Esophagus (tissue), 2 donors: ENCODE measurements around the gene KRTAP13-2. TPM values are rescaled to one million over a fixed set of nuclear protein-coding genes. Genes with fewer than 3 reads are reported as not detected.

Experiments used
- H3K27ac ChIP-seq, 2 donors: one replicate each; pipeline ENCODE4 v1.5.1; 2013; ENCODE audit warnings: low read depth in 2 of 2, mild to moderate bottlenecking in 2 of 2, inconsistent platforms in 1 of 2, low read length in 1 of 2, moderate library complexity in 1 of 2
- H3K27me3 ChIP-seq, 2 donors: one replicate each; pipeline ENCODE4 v1.6.1; 2013; ENCODE audit warnings: low read length in 2 of 2, control low read depth in 1 of 2, mild to moderate bottlenecking in 1 of 2; ENCODE audit not compliant: insufficient read depth in 2 of 2, control insufficient read depth in 1 of 2
- H3K36me3 ChIP-seq, 2 donors: one replicate each; pipeline ENCODE4 v1.6.1; 2013; ENCODE audit warnings: low read length in 1 of 2; ENCODE audit not compliant: control insufficient read depth in 2 of 2, insufficient read depth in 2 of 2
- H3K4me1 ChIP-seq, 2 donors: one replicate each; pipeline ENCODE4 v1.6.1; 2013; ENCODE audit warnings: low read length in 1 of 2; ENCODE audit not compliant: control insufficient read depth in 2 of 2, insufficient read depth in 2 of 2
- H3K4me3 ChIP-seq, 2 donors: one replicate each; pipeline ENCODE4 v1.5.1; 2013; ENCODE audit warnings: low read length in 2 of 2, mild to moderate bottlenecking in 2 of 2, low read depth in 1 of 2, moderate library complexity in 1 of 2
- H3K9me3 ChIP-seq, 2 donors: one replicate each; pipeline ENCODE4 v1.6.1; 2013; ENCODE audit warnings: mild to moderate bottlenecking in 2 of 2, low read depth in 1 of 2, low read length in 1 of 2, moderate library complexity in 1 of 2; ENCODE audit not compliant: control insufficient read depth in 2 of 2, insufficient read depth in 1 of 2
- WGBS, 2 donors: extraction: QIAGEN DNeasy Blood & Tissue Kit; methylation state at CpG; one replicate each; pipeline ENCODE4 v1.1.7; 2013; 5-methylcytosine and 5-hydroxymethylcytosine counted together
- polyA plus RNA-seq, 2 donors: library from polyadenylated mRNA; stranded (reverse); fragments of 200-250 nt; gene quantifications; one replicate each; pipeline ENCODE4 v1.2.3, GENCODE V29; 2013
- donor health status: healthy with polysubstance abuse.
- donor health status: Bipolar disorder and iron deficiency.

KRTAP13-2 gene
- polyA plus RNA-seq, 2 donors = not detected

DNA sequence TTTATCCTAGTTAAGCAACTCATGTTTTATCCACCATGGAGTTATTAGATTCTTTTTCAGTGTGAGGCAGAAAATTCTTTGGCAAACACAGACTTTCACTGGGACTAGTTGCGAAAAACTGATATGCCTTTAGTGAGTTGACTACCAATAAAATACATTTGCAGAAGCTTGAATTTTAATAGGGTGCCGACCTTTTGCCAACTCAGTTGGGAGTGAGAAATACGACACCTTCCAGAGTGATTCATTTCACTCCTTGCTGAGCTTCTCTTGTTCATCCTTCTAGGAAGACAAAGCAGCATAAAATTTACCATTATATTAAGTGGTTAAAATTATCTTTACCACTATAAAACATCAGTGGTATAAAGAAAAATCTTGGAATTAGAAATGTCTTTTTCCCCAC is 22.5 kb downstream of the KRTAP13-2 start:
- no peak overlapping the region for H3K4me3 ChIP-seq

GRCh38 chr21:30348506-30348905 is 23.6 kb downstream of the KRTAP13-2 start, which contains the start of gene KRTAP23-1:
Gene KRTAP23-1, minus strand, starts transcription at chr21:30348606. Its CDS starts 0 bp downstream, at chr21:30348606.
- WGBS, 2 donors = 85% methylated on average over 4 of the region's 4 CpGs

More for the DNA sequence above, 22.5 kb downstream of the KRTAP13-2 start:
- Histone ChIP-seq H3K27ac (no peak overlapping the region), H3K36me3 (no peaks in the 10 kb centered on the region), H3K4me1 (no peaks in the 10 kb centered on the region), H3K9me3 (no peaks in the 10 kb centered on the region), H3K27me3 (no peaks in the 10 kb centered on the region)
- WGBS, 2 donors = 36 to 38% methylated on average over 3 of the region's 3 CpGs

DNA sequence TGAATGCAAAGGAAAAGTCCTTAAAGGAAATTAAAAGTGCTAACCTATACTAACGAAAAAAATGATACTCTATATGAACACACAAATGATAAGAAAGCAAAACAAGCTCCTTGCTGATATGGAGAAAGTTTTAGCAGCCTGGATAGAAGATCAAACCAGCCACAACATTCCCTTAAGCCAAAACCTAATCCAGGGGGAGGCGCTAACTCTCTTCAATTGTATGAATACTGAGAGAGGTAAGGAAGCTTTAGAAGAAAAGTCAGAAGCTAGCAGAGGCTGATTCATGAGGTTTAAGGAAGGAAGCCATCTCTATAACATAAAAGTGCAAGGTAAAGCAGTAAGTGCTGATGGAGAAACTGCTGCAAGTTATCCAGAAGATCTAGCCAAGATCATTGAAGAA is 27.1 kb downstream of the KRTAP13-2 start:
- H3K4me3 ChIP-seq = no peak overlapping the region
- WGBS, 2 donors = 67 to 76% methylated on average over 2 of the region's 2 CpGs

More at GRCh38 chr21:30348506-30348905, 23.6 kb downstream of the KRTAP13-2 start, which contains the start of gene KRTAP23-1:
- Histone ChIP-seq H3K4me3 (no peak within 1 kb of the TSS), H3K9me3 (peaks cover 0 to 3% of the 10 kb centered on the region in 2 donors), H3K27me3 (peaks cover 0 to 2% of the 10 kb centered on the region in 2 donors), H3K27ac (no peak within 1 kb of the TSS), H3K4me1 (no peaks in the 10 kb centered on the region), H3K36me3 (no peaks in the 10 kb centered on the region)

DNA sequence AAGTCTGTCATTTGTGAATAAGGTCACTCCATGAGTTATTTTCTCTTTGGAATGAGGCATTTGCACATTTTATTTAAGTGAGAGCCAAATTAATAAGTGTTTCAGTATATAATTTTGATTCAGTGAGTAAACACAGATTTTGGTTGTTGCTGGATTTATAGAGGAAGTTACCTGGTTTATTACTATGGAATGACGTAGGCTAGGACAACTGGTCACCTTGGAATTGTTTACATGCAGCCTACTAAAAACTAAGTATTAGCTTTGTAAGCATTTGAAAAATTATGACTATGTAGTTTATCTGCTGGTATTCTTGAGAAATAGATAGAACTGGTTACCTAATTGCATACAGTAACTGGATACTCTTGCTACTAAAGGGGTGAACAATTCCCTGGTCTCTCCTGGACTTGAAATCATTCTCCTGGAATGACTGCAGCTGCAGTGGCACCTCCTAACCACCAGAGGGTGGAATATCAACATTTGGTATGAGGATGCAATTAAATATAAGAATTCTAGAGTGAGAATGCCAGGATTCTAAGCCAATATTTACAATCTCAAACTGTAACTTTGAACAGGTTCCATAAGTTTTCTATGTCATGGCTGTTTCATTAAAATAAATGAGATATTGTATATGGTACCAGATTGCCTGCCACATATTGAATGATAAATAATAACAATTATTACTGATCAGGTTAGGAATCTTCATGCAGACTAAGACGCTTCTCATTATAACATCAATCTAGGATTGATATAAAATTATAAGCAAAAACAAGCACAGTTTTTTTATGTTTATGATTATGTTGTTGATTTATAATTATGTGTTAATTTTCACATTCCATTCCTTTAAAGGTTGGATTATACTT is 31.1 kb downstream of the KRTAP13-2 start:
- Histone ChIP-seq H3K4me1 (no peaks in the 10 kb centered on the region), H3K9me3 (peaks cover 0 to 3% of the 10 kb centered on the region in 2 donors), H3K36me3 (no peaks in the 10 kb centered on the region), H3K27ac (no peak overlapping the region), H3K27me3 (peaks cover 0 to 2% of the 10 kb centered on the region in 2 donors), H3K4me3 (no peak overlapping the region)
- 88 to 89% methylated on average over 2 of the region's 2 CpGs for WGBS, 2 donors

More for the DNA sequence above, 27.1 kb downstream of the KRTAP13-2 start:
- H3K36me3 ChIP-seq = no peaks in the 10 kb centered on the region
- no peak overlapping the region for H3K27ac ChIP-seq
- no peaks in the 10 kb centered on the region for H3K4me1 ChIP-seq
- peaks cover 0 to 2% of the 10 kb centered on the region in 2 donors for H3K27me3 ChIP-seq
- H3K9me3 ChIP-seq = peaks cover 0 to 3% of the 10 kb centered on the region in 2 donors

- Histone ChIP-seq H3K9me3 (no peaks in the 10 kb centered on the region), H3K4me3 (no peak overlapping the region)
- WGBS, 2 donors = 65 to 69% methylated on average over 4 of the region's 4 CpGs
Observed at GRCh38 chr21:30338717-30339116, 33.4 kb downstream of the KRTAP13-2 start.

GRCh38 chr21:30337772-30338171 is 34.3 kb downstream of the KRTAP13-2 start:
- H3K4me3 ChIP-seq = no peak overlapping the region
- H3K4me1 ChIP-seq = no peaks in the 10 kb centered on the region
- no peak overlapping the region for H3K27ac ChIP-seq
- no peaks in the 10 kb centered on the region for H3K9me3 ChIP-seq
- no peaks in the 10 kb centered on the region for H3K36me3 ChIP-seq
- no peaks in the 10 kb centered on the region for H3K27me3 ChIP-seq

More at GRCh38 chr21:30338717-30339116, 33.4 kb downstream of the KRTAP13-2 start:
- H3K36me3 ChIP-seq = no peaks in the 10 kb centered on the region
- no peaks in the 10 kb centered on the region for H3K27me3 ChIP-seq
- no peaks in the 10 kb centered on the region for H3K4me1 ChIP-seq
- H3K27ac ChIP-seq = no peak overlapping the region

DNA sequence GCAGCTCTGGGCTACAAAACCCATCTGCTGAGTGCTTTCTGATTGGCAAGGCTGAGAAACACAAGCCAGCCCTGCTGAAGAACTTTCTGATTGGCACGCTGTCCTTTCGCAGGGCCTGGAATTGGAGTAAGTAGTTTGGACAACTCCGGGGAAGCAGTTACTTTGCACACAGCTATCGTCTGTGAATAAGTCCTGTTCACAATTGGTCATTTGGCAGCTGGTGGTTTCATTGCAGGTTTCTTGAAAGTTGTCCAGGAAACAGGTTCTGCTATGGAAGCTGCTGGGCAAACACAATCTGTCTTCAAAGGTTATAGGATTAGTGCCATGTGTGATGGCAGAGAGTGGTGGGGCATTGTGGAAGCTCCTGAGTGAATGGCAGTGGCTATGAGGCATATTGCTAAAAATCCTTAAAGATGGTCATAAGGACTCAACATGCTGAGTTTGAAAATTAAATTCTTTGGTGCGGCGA is 34.8 kb downstream of the KRTAP13-2 start, which contains the start of gene KRTAP27-1:
Gene KRTAP27-1 (minus strand): TSS at position 419 of the 469 bp plus-strand sequence. CDS start 26 bp downstream, at position 393.
- Histone ChIP-seq H3K36me3 (no peaks in the 10 kb centered on the region), H3K27ac (no peak within 1 kb of the TSS), H3K27me3 (no peaks in the 10 kb centered on the region), H3K9me3 (no peaks in the 10 kb centered on the region), H3K4me3 (no peak within 1 kb of the TSS), H3K4me1 (no peaks in the 10 kb centered on the region)
- WGBS, 2 donors = 85 to 86% methylated on average over 6 of the region's 6 CpGs

GRCh38 chr21:30336596-30336995 is 35.5 kb downstream of the KRTAP13-2 start:
- Histone ChIP-seq H3K27ac (no peak overlapping the region), H3K4me3 (no peak overlapping the region), H3K27me3 (no peaks in the 10 kb centered on the region), H3K36me3 (no peaks in the 10 kb centered on the region), H3K9me3 (no peaks in the 10 kb centered on the region), H3K4me1 (no peaks in the 10 kb centered on the region)
- 56 to 65% methylated on average over 2 of the region's 2 CpGs for WGBS, 2 donors

DNA sequence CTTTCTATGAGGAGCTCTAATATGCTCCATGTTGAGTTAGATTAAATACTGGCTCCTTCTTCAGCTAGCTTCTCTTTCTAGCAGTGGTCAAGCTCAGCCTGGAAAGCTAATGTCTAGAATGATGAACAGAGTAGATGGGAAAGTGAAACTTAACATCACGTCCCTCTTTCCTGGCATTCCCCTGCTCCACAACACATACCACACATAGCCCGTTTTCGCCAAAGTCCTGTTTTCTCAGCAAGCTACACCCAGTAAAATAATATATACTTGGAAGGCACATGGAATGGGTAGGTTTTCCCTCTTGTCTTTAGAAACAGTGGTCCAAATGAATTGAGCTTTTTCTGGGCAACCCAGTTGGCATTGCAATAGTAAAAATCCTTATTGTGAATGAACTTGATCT is 38.3 kb downstream of the KRTAP13-2 start:
- Histone ChIP-seq H3K36me3 (no peaks in the 10 kb centered on the region), H3K9me3 (no peaks in the 10 kb centered on the region), H3K4me3 (no peak overlapping the region), H3K27ac (no peak overlapping the region), H3K4me1 (no peaks in the 10 kb centered on the region), H3K27me3 (no peaks in the 10 kb centered on the region)
- WGBS, 2 donors = 79% methylated on average over 3 of the region's 3 CpGs
